GM21529 (cell line): ENCODE results near the gene CCDC50.

Experiments used
- ATAC-seq: cut with Tn5 transposase; IDR thresholded peaks from one replicate; pipeline ENCODE4 v1.9.1; 2021; ENCODE audit not compliant: unreplicated experiment

CCDC50 gene

GRCh38 chr3:191345334-191345733, 16.1 kb downstream of the CCDC50 start:
- ATAC-seq, result no peak

DNA sequence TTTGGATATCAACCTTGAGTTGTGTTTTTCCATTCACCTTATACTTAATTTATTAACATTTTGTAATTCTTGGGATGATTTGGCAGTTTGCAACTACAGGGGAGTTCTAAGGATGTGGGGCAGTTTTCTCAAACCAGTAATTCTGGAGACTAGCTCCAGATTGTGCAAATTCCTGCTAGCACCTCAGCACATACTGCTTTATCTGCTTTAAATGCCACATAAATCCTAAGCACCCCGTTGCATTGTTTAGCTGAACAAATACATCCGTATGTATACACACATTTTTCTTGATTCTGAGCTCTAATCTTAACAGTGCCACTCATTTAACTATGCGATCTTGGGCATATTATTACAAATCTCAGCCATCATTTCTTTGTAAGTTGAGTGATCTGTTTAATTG, 18.0 kb downstream of the CCDC50 start:
- ATAC-seq, result no peak

GRCh38 chr3:191348098-191348497, 18.9 kb downstream of the CCDC50 start:
- peak; percentile 47 for ATAC-seq

DNA sequence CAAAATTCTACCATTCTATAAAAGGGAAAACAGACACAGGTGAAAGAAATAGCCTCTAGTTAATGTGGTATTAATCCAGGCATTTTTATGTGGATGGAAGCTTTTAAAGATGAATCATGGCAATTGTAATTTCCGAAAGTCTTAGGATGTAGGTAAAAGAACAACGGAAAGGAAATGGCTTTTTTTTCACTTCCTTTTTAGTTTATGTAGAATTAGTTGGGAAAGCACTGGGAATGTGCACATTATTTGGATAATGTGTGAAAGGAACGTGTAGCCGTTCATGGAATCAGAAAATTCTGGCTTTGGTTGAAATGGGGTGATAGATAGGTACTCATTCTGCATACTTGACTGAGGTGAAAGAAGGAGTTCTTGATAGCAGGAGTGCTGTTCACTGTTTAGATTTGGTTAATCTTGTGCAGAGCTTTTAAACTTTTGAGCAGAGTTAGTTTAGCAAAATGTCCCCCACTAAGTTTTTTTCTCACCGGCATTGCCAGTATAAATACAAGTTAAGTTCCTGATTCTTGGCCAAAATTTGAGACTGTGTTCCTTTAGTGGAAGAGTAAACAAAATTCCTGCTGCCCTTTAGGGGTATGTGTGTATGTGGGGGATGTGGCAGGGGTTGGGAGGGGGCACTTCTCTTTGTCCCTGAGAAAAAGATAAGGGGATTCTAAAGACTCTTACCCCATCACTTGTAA, 21.3 kb downstream of the CCDC50 start:
- no peak for ATAC-seq

DNA sequence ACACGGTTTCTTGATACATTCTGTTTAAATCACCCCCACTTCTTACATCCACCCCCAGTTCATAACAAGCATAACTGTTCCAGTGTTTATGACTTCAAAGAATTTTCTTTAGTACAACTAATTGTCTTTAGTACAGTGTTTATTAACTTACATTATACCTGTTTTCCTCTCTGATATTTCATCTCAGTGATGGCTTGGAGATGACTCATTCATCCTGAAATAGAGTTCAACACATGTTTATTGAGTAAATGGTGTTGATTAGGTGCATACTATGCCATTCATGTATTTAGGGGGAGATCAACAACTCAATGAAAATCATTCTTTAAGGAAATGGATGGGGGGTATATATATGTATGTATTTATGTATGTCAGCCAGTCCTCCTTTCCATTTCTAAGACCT, 22.8 kb downstream of the CCDC50 start:
- no peak for ATAC-seq

DNA sequence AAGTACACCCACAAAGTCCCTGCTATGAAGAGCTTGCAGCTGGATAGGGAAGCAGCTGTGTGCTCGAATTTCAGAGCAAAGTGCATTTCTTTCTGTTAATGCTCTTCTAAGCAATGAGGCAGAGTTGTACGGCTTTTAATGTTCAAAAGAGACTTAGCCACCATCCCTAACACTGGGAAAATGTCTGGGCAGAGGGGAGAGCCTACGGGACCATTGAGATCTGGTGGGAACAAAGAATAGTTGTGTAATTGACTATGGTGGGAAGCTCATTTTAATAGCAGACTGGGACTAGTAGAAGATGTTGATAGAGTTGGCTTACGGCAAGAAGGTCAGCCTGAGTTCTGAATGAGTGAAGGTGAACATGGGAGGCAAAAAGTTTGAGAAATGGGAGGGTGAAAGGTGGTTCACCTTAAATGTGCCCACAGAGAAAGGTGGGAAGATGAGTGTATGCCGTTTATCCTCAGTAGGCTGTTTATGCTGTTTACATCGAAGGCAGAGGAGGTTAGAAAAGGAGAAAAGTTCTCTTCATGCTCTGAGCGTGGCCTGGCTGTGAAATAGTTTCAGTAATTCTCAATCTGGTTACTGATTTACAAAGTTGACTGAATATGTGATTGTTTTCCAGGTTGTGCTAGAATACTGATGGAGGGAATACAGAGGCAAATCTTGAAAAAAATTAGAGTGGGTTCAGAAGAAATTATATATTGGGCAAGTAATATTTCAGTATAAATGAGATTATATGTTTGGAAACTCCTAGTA, 24.0 kb downstream of the CCDC50 start:
- ATAC-seq, result peak; percentile 33

DNA sequence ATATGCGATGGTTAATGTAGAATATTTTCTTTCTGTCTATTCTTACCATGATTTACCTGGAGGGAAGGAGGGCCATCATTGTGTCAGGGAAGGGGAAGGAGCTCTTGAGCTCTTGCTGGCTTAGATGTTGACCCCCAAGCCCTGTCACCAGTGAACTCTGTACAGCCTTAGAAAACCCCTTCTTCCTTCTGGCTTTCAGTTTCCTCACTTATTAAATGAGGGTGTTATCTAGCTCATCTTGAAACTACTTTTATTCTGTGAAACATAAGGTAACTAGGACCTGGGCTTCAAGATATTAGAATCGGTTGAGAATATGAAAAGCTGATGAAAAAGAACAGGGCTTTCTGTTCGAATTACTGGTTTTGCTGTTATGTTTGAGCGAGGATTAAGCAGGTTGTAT, 26.2 kb downstream of the CCDC50 start:
- ATAC-seq, result peak; percentile 66

GRCh38 chr3:191356631-191357439, 27.6 kb downstream of the CCDC50 start:
- peak; percentile 18 for ATAC-seq

- ATAC-seq, result no peak
Measured at GRCh38 chr3:191357909-191358308, 28.7 kb downstream of the CCDC50 start.

- ATAC-seq, result peak; percentile 40
Measured at GRCh38 chr3:191358929-191359328, 29.7 kb downstream of the CCDC50 start.

DNA sequence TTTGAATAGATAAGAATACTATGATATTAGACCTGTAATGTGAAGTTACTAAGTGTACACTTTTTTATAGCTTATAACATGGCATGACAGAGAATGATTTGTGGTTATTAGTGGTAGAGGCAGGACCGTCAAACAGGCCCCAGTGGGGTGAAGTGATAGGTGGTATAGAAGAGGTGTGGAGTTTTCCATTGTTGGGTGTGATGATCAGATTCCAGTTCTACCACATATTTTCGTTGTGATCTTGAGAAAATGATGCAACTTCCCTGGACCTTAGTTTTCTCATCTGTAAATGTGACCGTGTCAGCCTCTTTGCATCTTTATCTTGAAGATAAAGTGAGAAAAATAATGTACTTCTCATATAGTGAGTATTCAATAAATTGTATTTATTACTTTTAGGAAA, 31.4 kb downstream of the CCDC50 start:
- no peak for ATAC-seq

DNA sequence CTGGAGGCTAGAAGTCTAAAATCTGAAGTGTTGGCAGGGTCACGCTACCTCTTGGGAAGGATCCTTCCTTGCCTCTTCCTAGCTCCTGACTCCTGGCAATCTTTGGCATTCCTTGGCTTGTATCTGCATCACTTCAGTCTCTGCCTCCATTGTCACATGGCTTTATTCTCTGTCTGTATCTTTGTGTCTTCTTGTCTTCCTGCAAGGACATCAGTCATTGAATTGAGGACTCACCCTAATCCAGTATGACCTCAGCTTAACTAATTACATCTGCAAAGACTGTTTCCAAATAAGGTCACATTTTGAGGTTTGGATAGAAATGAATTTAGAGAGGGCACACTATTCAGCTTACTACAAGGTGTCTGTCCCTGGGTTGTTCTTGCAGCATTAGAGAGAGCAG, 32.3 kb downstream of the CCDC50 start:
- no peak for ATAC-seq

DNA sequence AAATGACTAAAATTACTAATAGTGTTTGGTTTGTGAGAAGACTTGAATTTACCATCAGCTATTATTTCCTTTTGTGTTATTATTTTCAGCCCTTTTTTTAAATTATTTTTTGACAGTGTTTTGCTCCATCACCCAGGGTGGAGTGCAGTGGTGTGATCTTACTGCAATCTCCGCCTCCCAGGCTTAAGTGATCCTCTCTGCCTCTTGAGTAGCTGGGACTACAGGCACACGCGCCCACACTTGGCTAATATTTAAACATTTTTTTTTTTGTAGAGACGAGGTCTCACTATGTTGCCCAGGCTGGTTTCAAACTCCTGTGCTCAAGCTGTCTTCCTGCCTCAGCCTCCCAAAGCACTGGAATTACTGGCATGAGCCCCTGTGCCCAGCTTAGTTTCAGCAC, 32.8 kb downstream of the CCDC50 start:
- ATAC-seq, result no peak

- no peak for ATAC-seq
Measured at GRCh38 chr3:191362524-191363090, 33.4 kb downstream of the CCDC50 start.

GRCh38 chr3:191363221-191363620, 34.0 kb downstream of the CCDC50 start:
- no peak for ATAC-seq

DNA sequence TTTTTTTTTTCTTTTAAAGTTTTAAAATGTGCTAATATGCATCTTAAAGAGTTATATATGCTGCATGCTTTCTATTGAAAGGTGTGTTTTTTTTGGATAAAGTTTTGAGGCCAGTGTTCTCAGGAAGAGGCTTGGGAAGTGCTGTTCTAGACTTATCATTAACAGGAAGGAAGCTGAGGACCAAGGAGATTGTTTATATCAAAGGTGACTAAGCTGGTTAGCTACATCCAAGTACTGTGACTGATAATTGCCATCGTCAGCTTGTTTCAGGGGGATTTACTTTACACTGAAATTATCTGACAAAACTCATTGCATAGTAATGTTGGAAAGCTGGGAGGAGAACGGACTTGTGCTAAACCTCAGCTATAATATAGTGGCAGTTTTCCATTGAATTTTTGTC, 37.5 kb downstream of the CCDC50 start:
- ATAC-seq, result no peak

DNA sequence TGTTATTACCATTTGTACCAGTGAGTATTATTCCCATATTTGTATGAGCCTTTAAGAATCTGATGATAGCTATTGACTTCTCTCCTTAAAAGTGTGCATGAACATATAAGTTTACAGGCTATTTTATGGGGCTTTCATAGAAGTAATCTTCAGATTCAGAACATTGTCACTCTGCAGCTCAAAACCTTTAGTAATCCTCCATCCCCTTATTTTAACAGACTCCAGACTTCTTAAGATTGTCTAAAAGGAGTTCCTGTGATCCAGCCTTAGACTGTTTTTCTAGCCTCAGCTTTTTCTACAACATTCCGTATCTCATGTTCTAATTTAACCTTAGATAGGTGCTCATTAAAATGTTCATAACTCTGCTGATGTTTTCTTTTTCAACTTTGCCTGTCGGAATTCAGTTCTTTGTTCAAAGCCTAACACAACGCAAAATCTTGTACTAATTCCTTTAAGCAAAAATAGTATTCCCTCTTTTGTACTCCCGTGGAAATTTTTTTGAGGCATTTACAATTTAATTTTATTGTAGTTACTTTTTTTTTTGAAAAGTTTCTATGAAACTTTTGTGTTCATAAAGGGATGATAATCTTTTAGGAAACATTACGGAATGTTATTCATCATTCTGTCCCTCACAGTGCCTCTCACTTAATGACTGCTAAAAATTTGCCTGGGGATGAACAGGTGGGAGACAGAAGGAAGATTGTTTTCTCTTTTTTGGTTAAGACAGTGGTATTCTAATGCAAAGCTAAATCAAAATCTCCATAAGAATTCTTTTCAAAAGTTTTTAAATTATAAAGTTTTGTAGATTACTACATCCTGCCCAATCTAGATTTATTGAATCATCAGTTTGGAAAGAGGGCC, 39.8 kb downstream of the CCDC50 start:
- ATAC-seq, result no peak

GRCh38 chr3:191369616-191370010, 40.4 kb downstream of the CCDC50 start:
- no peak for ATAC-seq

DNA sequence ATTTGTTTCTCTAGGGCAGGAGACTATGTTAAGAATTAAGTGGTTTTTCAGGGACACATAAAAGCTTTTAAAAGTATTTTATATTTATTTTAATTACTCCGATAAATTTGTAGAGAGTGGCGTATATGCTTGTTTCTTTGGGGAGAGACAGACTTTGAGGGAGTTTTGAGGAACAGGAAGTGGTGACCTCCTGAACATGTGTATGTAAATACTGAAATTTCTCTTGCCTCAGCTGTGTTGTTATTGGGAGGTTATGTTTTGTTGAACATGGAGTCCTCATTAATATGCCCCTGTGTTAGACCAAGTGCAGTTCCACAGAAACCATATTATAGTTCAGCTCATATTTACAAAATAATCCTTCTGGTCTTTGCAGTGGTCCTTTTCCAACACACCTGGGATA, 42.9 kb downstream of the CCDC50 start:
- ATAC-seq, result no peak

GRCh38 chr3:191373327-191373726, 44.1 kb downstream of the CCDC50 start:
- no peak for ATAC-seq
